HL-60 (cell line): Measurements from ENCODE around the gene PADI2.

Experiments
- DNase-seq, 2 experiments: peaks; one replicate each; pipeline ENCODE4 v3.0.0-alpha.2; 2010 to 2020; ENCODE audit warnings: low read depth in 1 of 2, low spot score in 1 of 2
- H3K27ac ChIP-seq: fragments of 250-450 bp; sonication (Bioruptor Pico); replicated peaks from 2 replicates; pipeline ENCODE4 v1.5.1; 2020; ENCODE audit warnings: mild to moderate bottlenecking, moderate library complexity
- H3K27me3 ChIP-seq: fragments of 250-450 bp; sonication (Bioruptor Pico); 2 replicates; pipeline ENCODE4 v1.5.1; 2021; ENCODE audit warnings: mild to moderate bottlenecking, moderate library complexity; ENCODE audit not compliant: insufficient read depth, poor library complexity, severe bottlenecking
- H3K4me3 ChIP-seq: replicated peaks from 2 replicates; pipeline ENCODE4 v1.5.1; 2011; ENCODE audit warnings: mild to moderate bottlenecking, control low read depth, low read length; ENCODE audit not compliant: insufficient read depth
- GABPA ChIP-seq: IDR thresholded peaks from 2 replicates; pipeline ENCODE4 v1.6.1; 2012; ENCODE audit warnings: low read depth
- POLR2AphosphoS5 ChIP-seq: IDR thresholded peaks from 2 replicates; pipeline ENCODE4 v1.6.1; 2012; ENCODE audit warnings: low read depth
- SPI1 ChIP-seq: IDR thresholded peaks from 2 replicates; pipeline ENCODE4 v1.6.1; 2012; ENCODE audit warnings: low read depth, mild to moderate bottlenecking, borderline replicate concordance
- TF ChIP-seq, protein P1 (sequence below): IDR thresholded peaks from one replicate; pipeline ENCODE4 v1.5.1; 2011; ENCODE audit warnings: low read length, control low read depth, inconsistent platforms; ENCODE audit not compliant: insufficient read depth
- TF ChIP-seq, protein P2 (sequence below): IDR thresholded peaks from 2 replicates; pipeline ENCODE4 v1.6.1; 2012; ENCODE audit warnings: low read depth; ENCODE audit not compliant: insufficient replicate concordance

PADI2 gene

DNA sequence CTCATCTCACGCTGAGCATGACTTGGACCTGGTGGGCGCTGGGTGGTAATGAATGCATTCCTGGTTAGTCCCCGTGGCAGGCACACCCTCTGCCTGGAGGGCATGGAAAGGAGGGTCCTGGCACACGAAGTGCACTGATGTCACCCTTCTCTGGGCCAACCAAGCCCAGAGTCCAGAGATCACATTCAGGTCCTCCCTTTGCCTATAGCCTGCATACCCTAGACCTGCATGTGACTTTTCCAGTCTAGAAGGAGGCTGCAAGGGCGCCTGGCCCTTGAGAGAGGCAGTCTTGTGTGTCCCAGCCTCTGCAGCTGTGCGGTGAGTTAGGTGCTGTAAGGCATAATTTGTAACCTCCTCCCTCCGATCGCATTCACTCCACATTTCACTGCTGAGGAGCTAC, 22.1 kb downstream of the PADI2 start:
- Histone ChIP-seq H3K27ac (peak overlapping the region; percentile 48), H3K27me3 (no peaks in the 10 kb centered on the region), H3K4me3 (no peak overlapping the region)
- TF ChIP-seq SPI1 (no peak), POLR2AphosphoS5 (no peak)
- TF ChIP-seq, protein P1, sequence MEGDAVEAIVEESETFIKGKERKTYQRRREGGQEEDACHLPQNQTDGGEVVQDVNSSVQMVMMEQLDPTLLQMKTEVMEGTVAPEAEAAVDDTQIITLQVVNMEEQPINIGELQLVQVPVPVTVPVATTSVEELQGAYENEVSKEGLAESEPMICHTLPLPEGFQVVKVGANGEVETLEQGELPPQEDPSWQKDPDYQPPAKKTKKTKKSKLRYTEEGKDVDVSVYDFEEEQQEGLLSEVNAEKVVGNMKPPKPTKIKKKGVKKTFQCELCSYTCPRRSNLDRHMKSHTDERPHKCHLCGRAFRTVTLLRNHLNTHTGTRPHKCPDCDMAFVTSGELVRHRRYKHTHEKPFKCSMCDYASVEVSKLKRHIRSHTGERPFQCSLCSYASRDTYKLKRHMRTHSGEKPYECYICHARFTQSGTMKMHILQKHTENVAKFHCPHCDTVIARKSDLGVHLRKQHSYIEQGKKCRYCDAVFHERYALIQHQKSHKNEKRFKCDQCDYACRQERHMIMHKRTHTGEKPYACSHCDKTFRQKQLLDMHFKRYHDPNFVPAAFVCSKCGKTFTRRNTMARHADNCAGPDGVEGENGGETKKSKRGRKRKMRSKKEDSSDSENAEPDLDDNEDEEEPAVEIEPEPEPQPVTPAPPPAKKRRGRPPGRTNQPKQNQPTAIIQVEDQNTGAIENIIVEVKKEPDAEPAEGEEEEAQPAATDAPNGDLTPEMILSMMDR = no peak
- TF ChIP-seq, protein P2, sequence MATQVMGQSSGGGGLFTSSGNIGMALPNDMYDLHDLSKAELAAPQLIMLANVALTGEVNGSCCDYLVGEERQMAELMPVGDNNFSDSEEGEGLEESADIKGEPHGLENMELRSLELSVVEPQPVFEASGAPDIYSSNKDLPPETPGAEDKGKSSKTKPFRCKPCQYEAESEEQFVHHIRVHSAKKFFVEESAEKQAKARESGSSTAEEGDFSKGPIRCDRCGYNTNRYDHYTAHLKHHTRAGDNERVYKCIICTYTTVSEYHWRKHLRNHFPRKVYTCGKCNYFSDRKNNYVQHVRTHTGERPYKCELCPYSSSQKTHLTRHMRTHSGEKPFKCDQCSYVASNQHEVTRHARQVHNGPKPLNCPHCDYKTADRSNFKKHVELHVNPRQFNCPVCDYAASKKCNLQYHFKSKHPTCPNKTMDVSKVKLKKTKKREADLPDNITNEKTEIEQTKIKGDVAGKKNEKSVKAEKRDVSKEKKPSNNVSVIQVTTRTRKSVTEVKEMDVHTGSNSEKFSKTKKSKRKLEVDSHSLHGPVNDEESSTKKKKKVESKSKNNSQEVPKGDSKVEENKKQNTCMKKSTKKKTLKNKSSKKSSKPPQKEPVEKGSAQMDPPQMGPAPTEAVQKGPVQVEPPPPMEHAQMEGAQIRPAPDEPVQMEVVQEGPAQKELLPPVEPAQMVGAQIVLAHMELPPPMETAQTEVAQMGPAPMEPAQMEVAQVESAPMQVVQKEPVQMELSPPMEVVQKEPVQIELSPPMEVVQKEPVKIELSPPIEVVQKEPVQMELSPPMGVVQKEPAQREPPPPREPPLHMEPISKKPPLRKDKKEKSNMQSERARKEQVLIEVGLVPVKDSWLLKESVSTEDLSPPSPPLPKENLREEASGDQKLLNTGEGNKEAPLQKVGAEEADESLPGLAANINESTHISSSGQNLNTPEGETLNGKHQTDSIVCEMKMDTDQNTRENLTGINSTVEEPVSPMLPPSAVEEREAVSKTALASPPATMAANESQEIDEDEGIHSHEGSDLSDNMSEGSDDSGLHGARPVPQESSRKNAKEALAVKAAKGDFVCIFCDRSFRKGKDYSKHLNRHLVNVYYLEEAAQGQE = no peak
- DNase-seq = no peak

DNA sequence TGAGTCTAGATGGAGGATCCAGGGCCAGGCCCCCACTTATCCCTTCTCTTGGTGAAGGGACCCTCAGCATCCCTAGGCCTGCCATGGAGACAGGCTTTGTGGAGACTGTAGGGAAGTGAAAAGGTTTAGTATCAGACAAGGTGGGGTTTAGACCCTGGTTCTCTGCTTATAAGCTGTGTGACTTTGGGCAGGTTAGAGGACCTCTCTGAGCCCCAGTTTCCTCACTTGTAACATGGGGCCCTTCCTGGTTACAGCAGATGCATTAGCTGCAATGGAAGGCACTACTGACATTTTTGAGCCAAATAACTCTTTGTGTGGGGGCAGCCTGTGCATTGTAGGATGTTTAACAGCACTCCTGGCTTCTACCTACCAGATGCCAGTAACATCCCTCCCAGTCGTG, 22.7 kb downstream of the PADI2 start:
- no peak overlapping the region for H3K4me3 ChIP-seq
- H3K27me3 ChIP-seq = no peaks in the 10 kb centered on the region
- H3K27ac ChIP-seq = no peak overlapping the region
- TF ChIP-seq, protein P1 = no peak
- TF ChIP-seq SPI1 (no peak), GABPA (no peak), POLR2AphosphoS5 (no peak)
- TF ChIP-seq, protein P2 = no peak
- no peak for DNase-seq

DNA sequence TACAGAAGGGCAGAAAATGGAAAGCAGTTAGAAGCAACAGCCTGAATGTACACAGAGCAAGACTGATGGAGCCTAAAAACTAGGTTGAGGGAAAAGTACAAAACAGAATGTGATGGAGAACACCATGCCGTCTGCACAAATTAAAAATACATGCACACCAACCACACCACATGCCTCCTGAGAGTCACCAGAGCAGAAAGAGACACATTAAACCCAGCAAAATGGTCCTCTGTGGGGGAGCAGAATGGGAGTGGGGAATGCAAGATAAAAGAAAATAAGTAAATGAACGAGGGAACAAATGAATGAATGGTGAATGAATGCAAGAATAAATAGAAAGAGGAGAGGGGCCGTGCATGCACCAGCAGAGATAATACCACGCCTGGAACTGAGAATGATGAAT, 24.1 kb downstream of the PADI2 start:
- no peak overlapping the region for H3K27ac ChIP-seq
- TF ChIP-seq POLR2AphosphoS5 (no peak), GABPA (no peak), SPI1 (no peak)
- TF ChIP-seq, protein P2 = no peak
- TF ChIP-seq, protein P1 = no peak
- H3K27me3 ChIP-seq = no peaks in the 10 kb centered on the region
- H3K4me3 ChIP-seq = no peak overlapping the region
- DNase-seq = no peak
